Mammary epithelial cell (primary cell): ENCODE data around the gene KCNJ15.

Experiments
- EZH2 ChIP-seq: IDR thresholded peaks from 2 replicates; pipeline ENCODE4 v1.6.1; 2012; ENCODE audit warnings: low read length, inconsistent platforms, borderline replicate concordance
- TF ChIP-seq, protein P1 (sequence below), 2 donors: IDR thresholded peaks in 1 of 2; conservative IDR thresholded peaks in 1 of 2; 2 replicates each; pipeline ENCODE4 v1.5.1; 2011 to 2012; ENCODE audit warnings: inconsistent platforms in 2 of 2, low read length in 2 of 2, mild to moderate bottlenecking in 2 of 2, control low read depth in 1 of 2, low read depth in 1 of 2; ENCODE audit not compliant: insufficient read depth in 1 of 2; ENCODE audit errors: extremely low read depth in 1 of 2

- TF ChIP-seq, protein P1, sequence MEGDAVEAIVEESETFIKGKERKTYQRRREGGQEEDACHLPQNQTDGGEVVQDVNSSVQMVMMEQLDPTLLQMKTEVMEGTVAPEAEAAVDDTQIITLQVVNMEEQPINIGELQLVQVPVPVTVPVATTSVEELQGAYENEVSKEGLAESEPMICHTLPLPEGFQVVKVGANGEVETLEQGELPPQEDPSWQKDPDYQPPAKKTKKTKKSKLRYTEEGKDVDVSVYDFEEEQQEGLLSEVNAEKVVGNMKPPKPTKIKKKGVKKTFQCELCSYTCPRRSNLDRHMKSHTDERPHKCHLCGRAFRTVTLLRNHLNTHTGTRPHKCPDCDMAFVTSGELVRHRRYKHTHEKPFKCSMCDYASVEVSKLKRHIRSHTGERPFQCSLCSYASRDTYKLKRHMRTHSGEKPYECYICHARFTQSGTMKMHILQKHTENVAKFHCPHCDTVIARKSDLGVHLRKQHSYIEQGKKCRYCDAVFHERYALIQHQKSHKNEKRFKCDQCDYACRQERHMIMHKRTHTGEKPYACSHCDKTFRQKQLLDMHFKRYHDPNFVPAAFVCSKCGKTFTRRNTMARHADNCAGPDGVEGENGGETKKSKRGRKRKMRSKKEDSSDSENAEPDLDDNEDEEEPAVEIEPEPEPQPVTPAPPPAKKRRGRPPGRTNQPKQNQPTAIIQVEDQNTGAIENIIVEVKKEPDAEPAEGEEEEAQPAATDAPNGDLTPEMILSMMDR (conservative IDR thresholded peaks at IDR 0.05 in 1 of 2, IDR thresholded peaks at IDR 0.05 in 1 of 2; ENCODE audit: extremely low read depth in 1 of 2, insufficient read depth in 1 of 2, low read depth in 1 of 2, low read length in 2 of 2), result no peak
- TF ChIP-seq EZH2, result no peak
These were observed 27.4 kb upstream of the KCNJ15 start for GRCh38 chr21:38229260-38229877.
